Endothelial cell (in vitro differentiated cells): Measurements from ENCODE around the gene AURKAIP1. TPM values are rescaled to one million over a fixed set of nuclear protein-coding genes. Genes with fewer than 3 reads are reported as not detected.

Experiments
- DNase-seq: peaks from one replicate; pipeline ENCODE4 v3.0.0; 2021; ENCODE audit warnings: low spot score
- H3K27ac Mint-ChIP-seq: one replicate; pipeline ENCODE4 v1.8.0; 2021; ENCODE audit warnings: mixed read lengths, inconsistent platforms; ENCODE audit not compliant: unreplicated experiment
- H3K27me3 Mint-ChIP-seq: one replicate; pipeline ENCODE4 v1.8.0; 2021; ENCODE audit warnings: mild to moderate bottlenecking, moderate library complexity, mixed read lengths, inconsistent platforms; ENCODE audit not compliant: unreplicated experiment
- H3K36me3 Mint-ChIP-seq: one replicate; pipeline ENCODE4 v1.8.0; 2021; ENCODE audit warnings: mild to moderate bottlenecking, low read depth, mixed read lengths, inconsistent platforms; ENCODE audit not compliant: unreplicated experiment
- H3K4me1 Mint-ChIP-seq: one replicate; pipeline ENCODE4 v1.8.0; 2021; ENCODE audit warnings: mild to moderate bottlenecking, mixed read lengths, inconsistent platforms; ENCODE audit not compliant: unreplicated experiment
- H3K4me3 Mint-ChIP-seq: one replicate; pipeline ENCODE4 v1.8.0; 2021; ENCODE audit warnings: mild to moderate bottlenecking, mixed read lengths, inconsistent platforms; ENCODE audit not compliant: unreplicated experiment
- H3K9me3 Mint-ChIP-seq: one replicate; pipeline ENCODE4 v1.8.0; 2021; ENCODE audit warnings: mixed read lengths, inconsistent platforms; ENCODE audit not compliant: unreplicated experiment
- total RNA-seq: library from RNA; stranded (reverse); fragmentation: NEBNext Ultra II Directional; extraction: Animal tissue kit (Norgen Biotek cat#: 25700); gene quantifications from one replicate; pipeline ENCODE4 v1.2.1, GENCODE V29; 2021; ENCODE audit not compliant: unreplicated experiment
- TF ChIP-seq, protein P1 (sequence below): fragments of 200-600 bp; sonication (generic); IDR thresholded peaks from one replicate; pipeline ENCODE4 v1.5.0; 2021; ENCODE audit warnings: antibody characterized with exemption; ENCODE audit not compliant: unreplicated experiment

The AURKAIP1 gene
- total RNA-seq, 1 donor from 2014 or later: 128 TPM

DNA sequence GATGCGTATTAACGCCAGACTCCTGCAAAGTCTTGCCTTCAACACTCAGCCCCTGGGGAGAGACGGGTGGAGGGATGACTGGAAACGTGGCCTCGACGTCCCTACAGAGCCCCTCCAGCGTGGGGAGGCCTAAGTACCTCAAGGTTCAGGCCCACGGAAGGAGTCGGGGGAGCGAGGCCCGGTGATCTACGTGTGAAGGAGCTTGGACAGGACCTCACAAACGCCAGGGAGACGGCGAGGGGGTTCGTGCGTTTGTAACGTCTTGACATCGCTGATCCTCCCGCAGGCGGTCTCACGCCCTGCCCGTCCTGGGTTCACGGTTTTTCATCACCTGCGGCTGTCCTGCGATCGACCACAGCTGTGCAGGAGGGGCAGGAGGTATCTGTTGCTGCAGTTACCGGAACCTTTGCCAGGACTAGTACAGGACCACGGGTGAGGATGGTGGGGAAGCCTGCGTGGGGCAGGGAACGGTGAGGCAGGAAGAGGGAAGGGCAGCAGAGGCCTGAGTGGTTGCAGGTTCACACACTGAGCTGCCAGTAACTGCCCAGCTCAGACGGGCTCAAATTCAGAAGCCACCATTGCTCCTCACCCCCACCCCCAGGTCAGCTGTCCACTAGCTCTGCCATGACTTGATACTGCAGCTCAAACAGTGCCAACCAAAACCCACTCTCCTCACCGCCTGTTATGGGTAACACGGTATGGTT is 25.0 kb upstream of the AURKAIP1 start:
- Mint-ChIP-seq H3K27ac (peak overlapping the region; percentile 91), H3K4me3 (peak overlapping the region; percentile 95), H3K4me1 (peaks cover 36% of the 10 kb centered on the region), H3K9me3 (no peaks in the 10 kb centered on the region), H3K36me3 (peaks cover 39% of the 10 kb centered on the region), H3K27me3 (peaks cover 11% of the 10 kb centered on the region)
- peak; percentile 21 for DNase-seq
- TF ChIP-seq, protein P1, sequence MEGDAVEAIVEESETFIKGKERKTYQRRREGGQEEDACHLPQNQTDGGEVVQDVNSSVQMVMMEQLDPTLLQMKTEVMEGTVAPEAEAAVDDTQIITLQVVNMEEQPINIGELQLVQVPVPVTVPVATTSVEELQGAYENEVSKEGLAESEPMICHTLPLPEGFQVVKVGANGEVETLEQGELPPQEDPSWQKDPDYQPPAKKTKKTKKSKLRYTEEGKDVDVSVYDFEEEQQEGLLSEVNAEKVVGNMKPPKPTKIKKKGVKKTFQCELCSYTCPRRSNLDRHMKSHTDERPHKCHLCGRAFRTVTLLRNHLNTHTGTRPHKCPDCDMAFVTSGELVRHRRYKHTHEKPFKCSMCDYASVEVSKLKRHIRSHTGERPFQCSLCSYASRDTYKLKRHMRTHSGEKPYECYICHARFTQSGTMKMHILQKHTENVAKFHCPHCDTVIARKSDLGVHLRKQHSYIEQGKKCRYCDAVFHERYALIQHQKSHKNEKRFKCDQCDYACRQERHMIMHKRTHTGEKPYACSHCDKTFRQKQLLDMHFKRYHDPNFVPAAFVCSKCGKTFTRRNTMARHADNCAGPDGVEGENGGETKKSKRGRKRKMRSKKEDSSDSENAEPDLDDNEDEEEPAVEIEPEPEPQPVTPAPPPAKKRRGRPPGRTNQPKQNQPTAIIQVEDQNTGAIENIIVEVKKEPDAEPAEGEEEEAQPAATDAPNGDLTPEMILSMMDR: no peak

DNA sequence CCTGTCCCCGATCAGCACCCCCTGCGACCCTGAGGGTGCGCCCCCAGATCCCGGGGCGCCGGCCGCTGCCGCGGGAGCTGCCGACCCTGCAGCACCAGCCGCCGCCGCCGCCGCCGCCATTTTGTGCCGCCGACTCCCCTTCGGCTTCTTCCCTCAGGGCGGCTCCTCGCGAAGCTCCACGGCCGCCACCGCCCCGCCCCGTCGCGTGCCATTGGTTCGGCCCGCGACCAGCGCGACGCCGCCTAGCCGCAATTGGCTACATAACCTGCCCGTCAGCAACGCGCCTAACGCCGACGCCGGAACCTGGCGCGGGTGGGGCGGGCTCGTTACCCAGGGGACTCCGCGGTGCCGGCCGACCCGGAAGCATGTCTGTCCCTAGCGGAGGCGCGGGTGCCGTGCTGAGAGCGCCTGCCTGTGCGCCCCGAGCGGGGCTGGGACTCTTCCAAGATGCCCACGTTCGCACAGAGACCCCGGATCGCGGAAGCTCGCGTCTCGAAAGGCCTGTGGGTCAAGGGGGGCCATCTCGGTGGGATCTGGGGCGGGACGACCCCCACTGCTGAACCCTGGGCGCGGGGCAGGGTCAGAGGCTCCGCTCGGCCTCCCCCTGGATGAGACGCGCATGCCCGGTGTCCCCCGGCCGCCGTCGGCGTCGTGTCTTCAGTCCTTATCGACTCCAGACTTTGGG is 24.3 kb upstream of the AURKAIP1 start, which contains the start of gene CCNL2:
Gene CCNL2, minus strand, starts transcription at position 149 of the 685 bp plus-strand sequence. Its CDS starts 29 bp downstream, at position 120.
- peak; percentile 100 for DNase-seq
- Mint-ChIP-seq H3K4me1 (peaks cover 36% of the 10 kb centered on the region), H3K27me3 (peaks cover 11% of the 10 kb centered on the region), H3K27ac (peak within 1 kb of the TSS; percentile 91), H3K36me3 (peaks cover 42% of the 10 kb centered on the region), H3K9me3 (no peaks in the 10 kb centered on the region), H3K4me3 (peak within 1 kb of the TSS; percentile 98)
- TF ChIP-seq, protein P1: peak; percentile 50

DNA sequence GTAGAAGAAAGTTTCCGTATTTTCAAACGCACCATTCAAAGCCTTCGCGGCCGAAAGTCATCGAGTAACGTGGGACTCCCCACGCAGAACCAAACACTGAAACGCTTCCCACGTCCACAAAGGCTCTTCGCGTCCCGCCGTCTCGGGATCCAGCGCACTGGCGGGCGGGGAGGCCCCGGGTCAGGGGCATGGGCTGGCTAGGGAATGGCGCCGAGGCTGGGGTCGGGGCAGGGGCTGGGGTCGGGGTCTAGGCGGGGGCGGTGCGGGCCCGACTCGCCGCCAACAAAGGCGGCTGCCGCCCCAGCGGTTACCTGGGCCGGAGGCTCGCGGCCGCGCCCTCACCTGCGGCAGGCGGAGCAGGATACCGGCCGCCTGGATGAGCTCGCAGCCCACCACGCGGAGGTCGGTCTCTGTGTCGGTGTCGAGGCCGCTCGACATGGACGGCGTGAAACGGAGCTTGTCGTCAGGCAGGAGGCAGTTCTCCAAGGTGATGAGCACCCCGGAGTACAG is 23.7 kb upstream of the AURKAIP1 start:
- no peaks in the 10 kb centered on the region for H3K9me3 Mint-ChIP-seq
- peak overlapping the region; percentile 98 for H3K4me3 Mint-ChIP-seq
- TF ChIP-seq, protein P1: no peak
- H3K27ac Mint-ChIP-seq: peak overlapping the region; percentile 91
- H3K4me1 Mint-ChIP-seq: peaks cover 36% of the 10 kb centered on the region
- no peak for DNase-seq
- peaks cover 11% of the 10 kb centered on the region for H3K27me3 Mint-ChIP-seq
- peaks cover 45% of the 10 kb centered on the region for H3K36me3 Mint-ChIP-seq

DNA sequence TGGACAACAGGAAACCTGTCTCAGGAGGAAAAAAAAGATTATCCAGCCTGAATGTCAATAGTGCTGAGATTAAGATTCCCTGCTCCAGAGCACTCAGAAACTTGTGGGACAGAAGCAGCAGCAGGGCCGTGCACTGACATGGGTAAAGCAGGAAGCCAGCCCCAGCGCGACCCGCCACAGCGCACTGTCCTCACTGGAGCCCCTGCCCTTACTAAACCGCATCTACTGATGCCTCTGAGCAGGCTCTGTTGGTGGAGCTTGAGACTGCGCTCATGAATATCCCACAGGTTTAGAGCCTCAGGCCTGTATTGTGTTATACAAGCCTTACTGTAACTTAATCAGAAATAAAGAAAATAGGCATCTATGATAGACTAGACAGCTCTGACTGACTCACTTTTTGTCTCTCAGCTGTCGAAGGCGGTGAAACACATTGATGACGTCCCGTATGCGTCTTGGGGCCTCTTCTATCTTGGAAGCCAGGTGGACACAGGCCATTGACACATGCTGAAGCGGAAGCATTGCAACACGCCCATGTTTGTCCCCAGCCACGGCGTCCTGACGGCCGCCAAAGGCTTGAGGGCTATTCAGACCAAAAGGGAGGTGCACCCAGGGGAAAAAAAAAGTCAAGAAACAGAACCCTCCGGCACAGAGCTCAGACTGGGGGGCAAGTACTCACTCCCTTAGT is 23.0 kb upstream of the AURKAIP1 start:
- Mint-ChIP-seq H3K9me3 (no peaks in the 10 kb centered on the region), H3K27me3 (peaks cover 8% of the 10 kb centered on the region), H3K36me3 (peaks cover 44% of the 10 kb centered on the region), H3K4me1 (peaks cover 36% of the 10 kb centered on the region), H3K27ac (peak overlapping the region; percentile 91), H3K4me3 (peak overlapping the region; percentile 98)
- no peak for DNase-seq
- TF ChIP-seq, protein P1: no peak
